WTC11 (cell line): ENCODE measurements around the gene RYR1. TPM values are rescaled to one million over a fixed set of nuclear protein-coding genes. Genes with fewer than 3 reads are reported as not detected.

Experiments used
- ATAC-seq: fragments of 200-7000 bp; cut with Tn5 transposase; 2 replicates; pipeline ENCODE4 v1.10.0; 2021; ENCODE audit warnings: mild to moderate bottlenecking, moderate library complexity
- CTCF ChIA-PET: fragments of 300-600 bp; sonication (Branson Sonifier 250); formaldehyde crosslinking; loops from one replicate; lab custom pipeline; 2021; ENCODE audit warnings: antibody characterized with exemption; lab: Charles Lee
- POLR2A ChIA-PET: fragments of 350-600 bp; sonication (Branson Sonifier 250); formaldehyde crosslinking; loops from one replicate; lab custom pipeline; 2021; ENCODE audit warnings: antibody characterized with exemption; lab: Charles Lee
- DNase-seq: peaks from one replicate; pipeline ENCODE4 v3.0.0; 2021; ENCODE audit warnings: low spot score
- H3K27ac Mint-ChIP-seq: 2 replicates; pipeline ENCODE4 v1.8.0; 2021; ENCODE audit warnings: mixed read lengths
- H3K27me3 Mint-ChIP-seq: 2 replicates; pipeline ENCODE4 v1.8.0; 2021; ENCODE audit warnings: low read depth, mild to moderate bottlenecking, moderate library complexity, mixed read lengths
- H3K36me3 Mint-ChIP-seq: 2 replicates; pipeline ENCODE4 v1.8.0; 2021; ENCODE audit warnings: mixed read lengths
- H3K4me1 Mint-ChIP-seq: 2 replicates; pipeline ENCODE4 v1.8.0; 2022; ENCODE audit warnings: mixed read lengths
- H3K4me3 Mint-ChIP-seq: 2 replicates; pipeline ENCODE4 v1.8.0; 2021; ENCODE audit warnings: mild to moderate bottlenecking, moderate library complexity, mixed read lengths
- H3K9me3 Mint-ChIP-seq: 2 replicates; pipeline ENCODE4 v1.8.0; 2021; ENCODE audit warnings: mixed read lengths
- ARID4B ChIP-seq: sonication (generic); formaldehyde crosslinking; IDR thresholded peaks from 2 replicates; pipeline ENCODE4 v1.8.0; 2023; ENCODE audit warnings: missing genetic modification reagents, mild to moderate bottlenecking, borderline replicate concordance
- CBFB ChIP-seq: sonication (generic); formaldehyde crosslinking; IDR thresholded peaks from 2 replicates; pipeline ENCODE4 v1.8.1; 2022; ENCODE audit warnings: mild to moderate bottlenecking, low read depth, missing genetic modification reagents
- CREM ChIP-seq: sonication (generic); formaldehyde crosslinking; IDR thresholded peaks from 2 replicates; pipeline ENCODE4 v1.8.1; 2022; ENCODE audit warnings: mild to moderate bottlenecking, missing genetic modification reagents, moderate library complexity
- EMX1 ChIP-seq: fragments of 250-450 bp; sonication (Bioruptor Pico); IDR thresholded peaks from 2 replicates; pipeline ENCODE4 v1.8.0; 2021; ENCODE audit warnings: mild to moderate bottlenecking
- GTF2I ChIP-seq: fragments of 250-450 bp; sonication (Bioruptor Pico); conservative IDR thresholded peaks from 2 replicates; pipeline ENCODE4 v1.4.0; 2021; ENCODE audit warnings: mild to moderate bottlenecking
- JAZF1 ChIP-seq: fragments of 250-450 bp; sonication (Bioruptor Pico); IDR thresholded peaks from 2 replicates; pipeline ENCODE4 v1.9.0; 2021; ENCODE audit warnings: moderate library complexity, mild to moderate bottlenecking, inconsistent platforms
- RORB ChIP-seq: fragments of 250-450 bp; sonication (Bioruptor Pico); IDR thresholded peaks from 2 replicates; pipeline ENCODE4 v1.9.0; 2021; ENCODE audit warnings: mild to moderate bottlenecking
- SMAD4 ChIP-seq: sonication (generic); formaldehyde crosslinking; IDR thresholded peaks from 2 replicates; pipeline ENCODE4 v1.8.0; 2022; ENCODE audit warnings: mild to moderate bottlenecking, missing genetic modification reagents
- SP1 ChIP-seq: sonication (generic); formaldehyde crosslinking; conservative IDR thresholded peaks from 2 replicates; pipeline ENCODE4 v1.8.1; 2022; ENCODE audit warnings: missing genetic modification reagents
- TEAD1 ChIP-seq: sonication (generic); formaldehyde crosslinking; IDR thresholded peaks from 2 replicates; pipeline ENCODE4 v1.8.0; 2022; ENCODE audit warnings: mild to moderate bottlenecking, missing genetic modification reagents
- TEAD4 ChIP-seq: sonication (generic); formaldehyde crosslinking; IDR thresholded peaks from 2 replicates; pipeline ENCODE4 v1.8.0; 2022; ENCODE audit warnings: mild to moderate bottlenecking, missing genetic modification reagents
- ZNF121 ChIP-seq: sonication (generic); formaldehyde crosslinking; IDR thresholded peaks from 2 replicates; pipeline ENCODE4 v1.8.0; 2023; ENCODE audit warnings: missing genetic modification reagents
- ZNF263 ChIP-seq: sonication (generic); formaldehyde crosslinking; IDR thresholded peaks from 2 replicates; pipeline ENCODE4 v1.8.1; 2022; ENCODE audit warnings: low read depth, mild to moderate bottlenecking, moderate library complexity, missing genetic modification reagents
- ZNF281 ChIP-seq: sonication (generic); formaldehyde crosslinking; IDR thresholded peaks from 2 replicates; pipeline ENCODE4 v1.8.0; 2023; ENCODE audit warnings: mild to moderate bottlenecking, missing genetic modification reagents
- total RNA-seq: library from RNA; stranded (reverse); gene quantifications from 3 replicates; pipeline ENCODE4 v1.2.3, GENCODE V29; 2021
- TF ChIP-seq, protein P1 (sequence below): sonication (generic); formaldehyde crosslinking; IDR thresholded peaks from 2 replicates; pipeline ENCODE4 v1.8.1; 2023; ENCODE audit warnings: mild to moderate bottlenecking, moderate library complexity, missing genetic modification reagents

RYR1 gene
- total RNA-seq, 1 experiment from 2014 or later = 24.2 TPM

DNA sequence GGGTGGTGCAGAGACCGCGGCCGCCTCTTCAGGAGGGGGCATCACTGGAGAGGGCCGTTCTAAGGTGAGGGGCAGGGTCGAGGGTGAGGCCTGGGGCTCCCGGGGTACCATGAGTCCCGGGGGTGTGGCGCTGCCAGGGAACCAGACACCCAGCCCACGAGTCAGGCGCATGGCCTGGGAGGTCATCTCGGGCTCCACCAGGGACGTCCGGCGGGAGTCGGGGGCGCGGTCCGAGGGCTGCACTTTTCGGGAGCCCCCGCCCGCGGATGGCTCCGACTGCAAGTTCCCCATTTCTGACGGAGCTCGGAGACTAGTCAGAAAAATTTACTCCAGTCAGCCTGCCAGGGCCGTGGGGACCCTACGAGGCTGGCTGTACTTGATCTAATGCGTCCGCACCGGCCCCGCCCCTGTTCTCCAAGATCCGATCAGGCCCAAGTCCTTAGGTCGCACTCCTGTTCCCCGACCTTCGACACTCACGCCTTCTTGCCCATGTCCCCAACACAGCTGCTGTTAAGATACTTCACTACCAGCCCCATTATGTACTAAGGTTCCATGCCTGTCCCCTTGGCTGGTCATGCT lies 46.4 kb upstream of the RYR1 start:
- DNase-seq (peak; percentile 39), ATAC-seq (no peak; the same call in 1 of the 2 replicates)
- Mint-ChIP-seq H3K9me3 (no peaks in the 10 kb centered on the region), H3K27ac (peak overlapping the region; percentile 95), H3K4me1 (peaks cover 28% of the 10 kb centered on the region), H3K27me3 (peaks cover 3% of the 10 kb centered on the region; the same call in 1 of the 2 replicates), H3K4me3 (peak overlapping the region; percentile 85), H3K36me3 (peaks cover 25% of the 10 kb centered on the region)
- TF ChIP-seq TEAD4 (CRISPR knock-in tag) (no peak), ZNF121 (no peak), CBFB (CRISPR knock-in tag) (no peak), EMX1 (no peak), RORB (no peak), SP1 (CRISPR knock-in tag) (no peak), ZNF281 (CRISPR knock-in tag) (no peak), SMAD4 (CRISPR knock-in tag) (no peak), CREM (no peak), GTF2I (CRISPR knock-in tag) (no peak), ZNF263 (CRISPR knock-in tag) (no peak), JAZF1 (CRISPR knock-in tag) (no peak)
- TF ChIP-seq, protein P1, sequence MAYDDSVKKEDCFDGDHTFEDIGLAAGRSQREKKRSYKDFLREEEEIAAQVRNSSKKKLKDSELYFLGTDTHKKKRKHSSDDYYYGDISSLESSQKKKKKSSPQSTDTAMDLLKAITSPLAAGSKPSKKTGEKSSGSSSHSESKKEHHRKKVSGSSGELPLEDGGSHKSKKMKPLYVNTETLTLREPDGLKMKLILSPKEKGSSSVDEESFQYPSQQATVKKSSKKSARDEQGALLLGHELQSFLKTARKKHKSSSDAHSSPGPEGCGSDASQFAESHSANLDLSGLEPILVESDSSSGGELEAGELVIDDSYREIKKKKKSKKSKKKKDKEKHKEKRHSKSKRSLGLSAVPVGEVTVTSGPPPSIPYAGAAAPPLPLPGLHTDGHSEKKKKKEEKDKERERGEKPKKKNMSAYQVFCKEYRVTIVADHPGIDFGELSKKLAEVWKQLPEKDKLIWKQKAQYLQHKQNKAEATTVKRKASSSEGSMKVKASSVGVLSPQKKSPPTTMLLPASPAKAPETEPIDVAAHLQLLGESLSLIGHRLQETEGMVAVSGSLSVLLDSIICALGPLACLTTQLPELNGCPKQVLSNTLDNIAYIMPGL (CRISPR knock-in tag) = no peak; the same call in 1 of the 2 replicates
- POLR2A ChIA-PET = interaction anchor here (1.0 to 2.3 kb wide), 11 partner anchors 11 to 261 kb away, joined by 3 to 27 read pairs (median 4); partner anchors contain the start of genes ACTN4, FAM98C and PSMD8
- CTCF ChIA-PET = interaction anchor here (0.7 to 5.4 kb wide), 25 partner anchors 12 to 544 kb away, joined by 3 to 110 read pairs (median 5); partner anchors contain the start of genes ACTN4, CATSPERG, EIF3K and FAM98C

DNA sequence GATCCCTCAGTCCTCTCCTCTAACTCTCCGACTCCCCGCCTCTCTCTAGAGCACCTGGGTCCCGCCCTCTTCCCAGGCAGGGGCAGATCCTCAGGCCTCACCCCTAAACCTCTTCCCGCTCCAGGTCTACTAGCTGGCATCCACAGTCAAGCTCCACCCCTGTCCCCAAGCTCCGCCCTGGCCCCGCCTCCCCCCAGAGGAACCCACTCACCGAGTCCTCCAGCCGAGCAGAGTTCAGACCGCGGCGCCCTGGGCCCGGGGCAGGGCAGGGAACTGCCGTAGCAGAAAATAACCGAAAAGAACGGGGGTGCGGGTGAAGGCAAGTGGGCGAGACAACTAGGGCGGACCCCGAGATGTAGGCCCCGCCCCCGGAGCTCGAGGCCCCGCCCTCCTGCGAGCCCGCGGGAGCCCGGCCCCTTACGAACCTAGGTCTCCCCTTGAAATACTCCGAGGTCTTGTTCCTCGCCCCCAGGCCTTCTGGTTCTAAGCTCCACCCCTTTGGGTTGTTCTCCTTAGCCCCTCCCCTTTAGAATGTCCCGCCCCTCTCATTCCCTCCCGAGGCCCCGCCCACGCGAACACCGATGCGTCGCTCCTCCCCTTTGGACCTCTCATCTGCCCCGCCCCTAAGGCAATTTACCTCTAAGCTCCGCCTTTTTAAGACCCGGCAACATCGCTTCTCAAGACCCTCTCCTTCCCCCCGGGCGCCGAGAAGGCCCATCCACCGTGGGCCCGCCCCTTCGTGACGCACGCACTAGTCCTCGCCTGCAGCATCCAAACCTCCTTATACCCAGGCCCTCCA lies 45.7 kb upstream of the RYR1 start, which contains the start of gene GGN:
GGN (minus strand) TSS at position 485 of the 799 bp plus-strand sequence. CDS start 773 bp downstream, outside the sequence.
- DNase-seq (peak; percentile 98), ATAC-seq (peak; percentile 77)
- TF ChIP-seq ARID4B (CRISPR knock-in tag) (0 out of 2 replicates have a peak, but pooled peaks have one; percentile 32), SP1 (CRISPR knock-in tag) (peak; percentile 66), TEAD1 (CRISPR knock-in tag) (0 out of 2 replicates have a peak, but pooled peaks have one; percentile 22), EMX1 (no peak)

More for the DNA sequence above, 45.7 kb upstream of the RYR1 start, which contains the start of gene GGN:
- Mint-ChIP-seq H3K36me3 (peaks cover 25% of the 10 kb centered on the region), H3K27ac (peak within 1 kb of the TSS; percentile 97), H3K9me3 (no peaks in the 10 kb centered on the region), H3K4me3 (peak within 1 kb of the TSS; percentile 85), H3K4me1 (peaks cover 28% of the 10 kb centered on the region), H3K27me3 (peaks cover 3% of the 10 kb centered on the region; the same call in 1 of the 2 replicates)
- CTCF ChIA-PET = interaction anchor here (0.5 to 5.4 kb wide), 31 partner anchors 13 to 543 kb away, joined by 3 to 110 read pairs (median 4); partner anchors contain the start of genes ACTN4, CATSPERG, EIF3K and FAM98C
- POLR2A ChIA-PET = interaction anchor here (0.6 to 2.3 kb wide), 16 partner anchors 12 to 892 kb away, joined by 3 to 27 read pairs (median 4); partner anchors contain the start of genes ACTN4, FAM98C, PSMD8 and SIPA1L3
